ENCODE data around the gene PLSCR2.

The PLSCR2 gene

GRCh38 chr3:146469150-146470017, at the start of gene PLSCR2:
Gene PLSCR2, minus strand, starts transcription at chr3:146469561. Its CDS starts 9,657 bp downstream, at chr3:146459904.
- H3K4me3 ChIP-seq (ENCODE audit: low read depth, low read length) = peak within 1 kb of the TSS; percentile 36
- TF ChIP-seq CTCF (IDR thresholded peaks at IDR 0.05; ENCODE audit: low read depth, low read length) = no peak

GRCh38 chr3:146517684-146518435, 48.5 kb upstream of the PLSCR2 start:
- TF ChIP-seq CTCF (IDR thresholded peaks at IDR 0.05; ENCODE audit: low read depth, low read length) = no peak
- no peak overlapping the region for H3K4me3 ChIP-seq (ENCODE audit: low read depth, low read length)

GRCh38 chr3:146513386-146514051, 44.2 kb upstream of the PLSCR2 start:
- no peak overlapping the region for H3K4me3 ChIP-seq (ENCODE audit: low read depth, low read length)
- TF ChIP-seq CTCF (IDR thresholded peaks at IDR 0.05; ENCODE audit: low read depth, low read length) = no peak

GRCh38 chr3:146511402-146512134, 42.2 kb upstream of the PLSCR2 start:
- TF ChIP-seq CTCF (IDR thresholded peaks at IDR 0.05; ENCODE audit: low read depth, low read length) = no peak

GRCh38 chr3:146507331-146508120, 38.2 kb upstream of the PLSCR2 start:
- no peak overlapping the region for H3K4me3 ChIP-seq (ENCODE audit: low read depth, low read length)

More at GRCh38 chr3:146511402-146512134, 42.2 kb upstream of the PLSCR2 start:
- no peak overlapping the region for H3K4me3 ChIP-seq (ENCODE audit: low read depth, low read length)

More at GRCh38 chr3:146507331-146508120, 38.2 kb upstream of the PLSCR2 start:
- no peak for TF ChIP-seq CTCF (IDR thresholded peaks at IDR 0.05; ENCODE audit: low read depth, low read length)
